HCT116 (cell line): ENCODE measurements around the gene NOP16. TPM values are rescaled to one million over a fixed set of nuclear protein-coding genes. Genes with fewer than 3 reads are reported as not detected.

Source experiments
- ATAC-seq: fragments of 200-7000 bp; cut with Tn5 transposase; 2 replicates; pipeline ENCODE4 v1.9.1; 2020; ENCODE audit warnings: mild to moderate bottlenecking, moderate library complexity
- BruUV-seq: library from RNA; stranded (reverse); fragments of 400-500 nt; replicated peaks from 2 replicates; lab custom pipeline; 2021; lab: Mats Ljungman, UMichigan
- CTCF ChIA-PET: fragments of 300-600 bp; sonication (Branson Sonifier 250); formaldehyde crosslinking; loops from one replicate; lab custom pipeline; 2021; ENCODE audit warnings: antibody characterized with exemption; lab: Charles Lee
- POLR2A ChIA-PET: fragments of 300-600, 350-600 bp; sonication (Branson Sonifier 250); formaldehyde crosslinking; loops from one replicate; lab custom pipeline; 2021; ENCODE audit warnings: antibody characterized with exemption; lab: Charles Lee
- RAD21 ChIA-PET, 2 experiments: fragments of 300-600 bp; sonication (Branson Sonifier 250); formaldehyde crosslinking; loops; one replicate each; lab custom pipeline; 2023; ENCODE audit warnings: low total read pairs in 2 of 2; ENCODE audit not compliant: uncharacterized antibody in 2 of 2, unreplicated experiment in 2 of 2, low non-redundant PET in 1 of 2; lab: Charles Lee
- DNase-seq: peaks from one replicate; pipeline ENCODE4 v3.0.0-alpha.2; 2010; ENCODE audit warnings: low read depth, low spot score
- H2AFZ ChIP-seq: fragments of 200-600 bp; shearing (Covaris generic), sonication (generic); 2 replicates; pipeline ENCODE4 v1.6.1; 2017; ENCODE audit warnings: low read depth, mixed run types, mixed read lengths, antibody characterized with exemption, low read length; ENCODE audit not compliant: poor library complexity, severe bottlenecking
- H3K27ac ChIP-seq: 2 replicates; pipeline ENCODE4 v1.5.1; 2012; ENCODE audit warnings: low read depth, low read length
- H3K27me3 ChIP-seq: fragments of 200-600 bp; sonication (generic); 2 replicates; pipeline ENCODE4 v1.6.1; 2016; ENCODE audit warnings: mixed run types, low read length, mixed read lengths; ENCODE audit not compliant: insufficient read depth
- H3K36me3 ChIP-seq, 2 experiments: fragments of 200-500 bp in 1 of 2; fragments of 200-600 bp in 1 of 2; sonication (Bioruptor generic) in 1 of 2; sonication (generic) in 1 of 2; 2 replicates each; pipeline versions ENCODE4 v1.5.1 to v1.6.1; 2014 to 2016; ENCODE audit warnings: low read length in 2 of 2, inconsistent platforms in 1 of 2, mixed read lengths in 1 of 2, mixed run types in 1 of 2; ENCODE audit not compliant: insufficient read depth in 2 of 2, control insufficient read depth in 1 of 2
- H3K4me1 ChIP-seq, 2 experiments: fragments of 200-600 bp in 1 of 2; sonication (generic) in 1 of 2; 2 replicates each; pipeline versions ENCODE4 v1.5.1 to v1.6.1; 2012 to 2017; ENCODE audit warnings: low read length in 2 of 2, inconsistent platforms in 1 of 2, mild to moderate bottlenecking in 1 of 2, mixed read lengths in 1 of 2, mixed run types in 1 of 2, moderate library complexity in 1 of 2; ENCODE audit not compliant: insufficient read depth in 2 of 2, control insufficient read depth in 1 of 2
- H3K4me2 ChIP-seq: fragments of 200-600 bp; sonication (generic); 2 replicates; pipeline ENCODE4 v1.6.1; 2017; ENCODE audit warnings: mixed run types, low read length, mixed read lengths
- H3K4me3 ChIP-seq, 2 experiments: fragments of 200-600 bp in 1 of 2; sonication (generic) in 1 of 2; replicated peaks in 1 of 2; 2 replicates each; pipeline ENCODE4 v1.5.1; 2011 to 2016; ENCODE audit warnings: low read length in 2 of 2, control low read depth in 1 of 2, low read depth in 1 of 2, mild to moderate bottlenecking in 1 of 2, mixed read lengths in 1 of 2, mixed run types in 1 of 2
- H3K79me2 ChIP-seq: fragments of 200-600 bp; sonication (generic); 2 replicates; pipeline ENCODE4 v1.6.1; 2017; ENCODE audit warnings: mild to moderate bottlenecking, mixed run types, low read length, moderate library complexity, mixed read lengths; ENCODE audit not compliant: insufficient read depth
- H3K9ac ChIP-seq: fragments of 200-600 bp; sonication (generic); 2 replicates; pipeline ENCODE4 v1.6.1; 2016; ENCODE audit warnings: low read length, mixed read lengths
- H3K9me2 ChIP-seq: fragments of 200-600 bp; sonication (generic), shearing (Covaris generic); 2 replicates; pipeline ENCODE4 v1.6.1; 2017; ENCODE audit warnings: mixed run types, mild to moderate bottlenecking, moderate library complexity; ENCODE audit not compliant: insufficient read depth
- H3K9me3 ChIP-seq, 2 experiments: fragments of 200-500 bp in 1 of 2; fragments of 200-600 bp in 1 of 2; sonication (Bioruptor generic) in 1 of 2; sonication (generic) in 1 of 2; 2 replicates each; pipeline ENCODE4 v1.6.1; 2014 to 2017; ENCODE audit warnings: low read length in 2 of 2, mixed read lengths in 2 of 2, inconsistent platforms in 1 of 2, low read depth in 1 of 2, mild to moderate bottlenecking in 1 of 2, mixed run types in 1 of 2, moderate library complexity in 1 of 2; ENCODE audit not compliant: control insufficient read depth in 1 of 2, insufficient read depth in 1 of 2
- H4K20me1 ChIP-seq: fragments of 200-600 bp; sonication (generic), shearing (Covaris generic); 2 replicates; pipeline ENCODE4 v1.6.1; 2017; ENCODE audit warnings: mixed run types, mild to moderate bottlenecking, moderate library complexity; ENCODE audit not compliant: insufficient read depth
- CBX3 ChIP-seq: IDR thresholded peaks from 2 replicates; pipeline ENCODE4 v1.6.1; 2012; ENCODE audit warnings: low read depth
- CEBPB ChIP-seq: IDR thresholded peaks from 2 replicates; pipeline ENCODE4 v1.6.1; 2012; ENCODE audit warnings: low read depth
- ELF1 ChIP-seq: IDR thresholded peaks from 2 replicates; pipeline ENCODE4 v1.6.1; 2012; ENCODE audit warnings: low read depth, borderline replicate concordance
- EZH2phosphoT487 ChIP-seq: fragments of 200-600 bp; IDR thresholded peaks from 2 replicates; pipeline ENCODE4 v1.6.1; 2018; ENCODE audit warnings: antibody characterized with exemption, borderline replicate concordance
- JUND ChIP-seq: IDR thresholded peaks from 2 replicates; pipeline ENCODE4 v1.6.1; 2012
- MAX ChIP-seq: IDR thresholded peaks from 2 replicates; pipeline ENCODE4 v1.6.1; 2012
- POLR2A ChIP-seq: IDR thresholded peaks from 2 replicates; pipeline ENCODE4 v1.7.0; 2011; ENCODE audit warnings: borderline replicate concordance; ENCODE audit not compliant: insufficient read depth, insufficient read length; ENCODE audit errors: extremely low read depth
- RAD21 ChIP-seq: IDR thresholded peaks from 2 replicates; pipeline ENCODE4 v1.6.1; 2012; ENCODE audit warnings: low read depth, mild to moderate bottlenecking
- SP1 ChIP-seq: IDR thresholded peaks from 2 replicates; pipeline ENCODE4 v1.6.1; 2012; ENCODE audit warnings: low read depth
- TCF7L2 ChIP-seq: IDR thresholded peaks from 2 replicates; pipeline ENCODE4 v1.7.0; 2011; ENCODE audit warnings: borderline replicate concordance, inconsistent platforms; ENCODE audit not compliant: insufficient read depth, insufficient read length; ENCODE audit errors: extremely low read depth
- YY1 ChIP-seq: IDR thresholded peaks from 2 replicates; pipeline ENCODE4 v1.6.1; 2011; ENCODE audit warnings: low read length, low read depth, moderate library complexity, mild to moderate bottlenecking; ENCODE audit not compliant: insufficient replicate concordance; ENCODE audit errors: extremely low read depth
- ZFX ChIP-seq: fragments of 450-650 bp; IDR thresholded peaks from 2 replicates; pipeline ENCODE4 v1.6.1; 2017
- ZNF274 ChIP-seq: fragments of 200-500 bp; sonication (Bioruptor generic); IDR thresholded peaks from 2 replicates; pipeline ENCODE4 v1.6.1; 2014; ENCODE audit warnings: mild to moderate bottlenecking, low read depth, low read length, inconsistent platforms
- intact Hi-C: fragments of 100-400 bp; cut with micrococcal nuclease; formaldehyde crosslinking; loops from 2 replicates; pipeline ENCODE4 v1.10.0; 2022
- total RNA-seq: library from RNA; stranded (reverse); gene quantifications from one replicate; pipeline ENCODE4 v1.2.1, GENCODE V29; 2021; ENCODE audit not compliant: unreplicated experiment

NOP16 gene
- total RNA-seq, 1 experiment from 2014 or later: 67.1 TPM

DNA sequence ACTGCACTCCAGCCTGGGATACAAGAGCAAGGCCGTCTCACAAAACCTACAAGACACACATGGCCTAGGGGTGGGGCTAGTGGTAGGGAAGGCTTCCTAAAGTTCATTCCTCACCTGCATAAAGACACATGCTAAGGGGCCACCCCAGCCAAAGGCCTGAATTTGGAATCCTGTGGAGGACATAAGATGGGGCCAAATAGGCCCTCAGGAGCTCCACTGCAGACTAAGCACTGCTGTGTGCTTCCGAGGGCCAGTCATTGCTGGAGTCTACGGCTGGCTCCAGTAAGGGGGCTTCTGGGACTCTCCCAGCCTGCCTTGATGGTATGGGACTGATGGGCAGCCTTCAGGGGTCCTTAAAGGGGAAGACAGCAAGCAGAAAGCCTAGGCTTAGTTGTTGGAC, 5.7 kb downstream of the NOP16 start:
- TF ChIP-seq ELF1: no peak
- TF ChIP-seq YY1: no peak
- no peak for TF ChIP-seq TCF7L2
- no peak for TF ChIP-seq MAX
- TF ChIP-seq CBX3: no peak
- RAD21 ChIA-PET: no interaction called here
- Histone ChIP-seq H3K27ac (no peak overlapping the region), H3K4me3 (no peak overlapping the region), H4K20me1 (peaks cover 13% of the 10 kb centered on the region; the same call in 1 of the 2 replicates), H2AFZ (no peak overlapping the region), H3K4me1 (peaks cover 9 to 13% of the 10 kb centered on the region in 2 experiments; a peak in 3 of 4 replicates), H3K9me2 (no peaks in the 10 kb centered on the region), H3K36me3 (peaks cover 35 to 68% of the 10 kb centered on the region in 2 experiments; a peak in 3 of 4 replicates), H3K4me2 (no peak overlapping the region), H3K9ac (no peak overlapping the region), H3K79me2 (peaks cover 38% of the 10 kb centered on the region), H3K27me3 (no peaks in the 10 kb centered on the region), H3K9me3 (no peaks in the 10 kb centered on the region)
- no peak for DNase-seq
- CTCF ChIA-PET: no interaction called here
- peak; percentile 18; the same call in 1 of the 2 replicates for ATAC-seq
- intact Hi-C loops: no loop called here
- POLR2A ChIA-PET: no interaction called here
- no TSS peak for BruUV-seq

GRCh38 chr5:176381979-176382378, 6.4 kb downstream of the NOP16 start:
- ATAC-seq (no peak), DNase-seq (no peak)
- RAD21 ChIA-PET: no interaction called here
- no peak overlapping the region for H3K4me3 ChIP-seq
- no peak overlapping the region for H3K9ac ChIP-seq
- no peak overlapping the region for H3K4me2 ChIP-seq
- peaks cover 35 to 62% of the 10 kb centered on the region in 2 experiments; a peak in 3 of 4 replicates for H3K36me3 ChIP-seq
- no peaks in the 10 kb centered on the region for H3K27me3 ChIP-seq
- no peak for TF ChIP-seq RAD21
- no peak for TF ChIP-seq ELF1
- TF ChIP-seq POLR2A: no peak
- TF ChIP-seq CEBPB: no peak
- TF ChIP-seq ZFX: no peak
- no peak for TF ChIP-seq SP1
- TF ChIP-seq ZNF274: no peak
- TF ChIP-seq EZH2phosphoT487: no peak
- TF ChIP-seq JUND: no peak
- no peak for TF ChIP-seq TCF7L2
- no peaks in the 10 kb centered on the region for H3K9me3 ChIP-seq
- peaks cover 31% of the 10 kb centered on the region for H3K79me2 ChIP-seq
- H2AFZ ChIP-seq: no peak overlapping the region
- POLR2A ChIA-PET: no interaction called here
- H3K9me2 ChIP-seq: no peaks in the 10 kb centered on the region
- H3K4me1 ChIP-seq: peaks cover 5 to 7% of the 10 kb centered on the region in 2 experiments; a peak in 3 of 4 replicates
- BruUV-seq: no TSS peak
- no peak overlapping the region for H3K27ac ChIP-seq
- CTCF ChIA-PET: interaction anchor here (0.6 kb wide), 1 partner anchor 12 kb away, joined by 3 read pairs; no protein-coding TSS in a partner anchor
- intact Hi-C loops: no loop called here
- H4K20me1 ChIP-seq: peaks cover 13% of the 10 kb centered on the region; the same call in 1 of the 2 replicates
